Measurements from ENCODE around the gene XRCC3.

The XRCC3 gene

GRCh38 chr14:103700753-103701490 lies 14.3 kb downstream of the XRCC3 start:
- Histone ChIP-seq H2BK5ac (ENCODE audit: low read length) (no peak overlapping the region), H3K9ac (ENCODE audit: low read length) (no peak overlapping the region), H4K5ac (ENCODE audit: low read length) (no peak overlapping the region), H2BK120ac (ENCODE audit: low read depth, low read length) (no peak overlapping the region), H3K79me1 (ENCODE audit: low read length) (no peaks in the 10 kb centered on the region), H3K27me3 (ENCODE audit: insufficient read depth, low read length, poor library complexity) (no peaks in the 10 kb centered on the region), H2AK5ac (ENCODE audit: low read length) (no peak overlapping the region), H3K79me2 (ENCODE audit: control insufficient read depth, insufficient read depth, low read length) (no peaks in the 10 kb centered on the region), H3K4ac (ENCODE audit: low read depth, low read length) (no peak overlapping the region), H3K27ac (ENCODE audit: low read depth, low read length) (no peak overlapping the region), H3K36me3 (ENCODE audit: control insufficient read depth, insufficient read depth, low read length) (peaks cover 7% of the 10 kb centered on the region), H3K23ac (ENCODE audit: low read length) (no peak overlapping the region), H2BK15ac (replicated peaks; ENCODE audit: low read depth) (no peak overlapping the region), H3K4me2 (ENCODE audit: low read length) (no peak overlapping the region), H3K56ac (ENCODE audit: low read length) (no peak overlapping the region), H3K4me3 (ENCODE audit: low read length) (no peak overlapping the region), H3K4me1 (ENCODE audit: control insufficient read depth, low read depth, low read length) (no peaks in the 10 kb centered on the region), H4K8ac (ENCODE audit: low read depth, low read length) (no peak overlapping the region), H3K18ac (ENCODE audit: low read length) (no peak overlapping the region)
- WGBS (ENCODE audit: extremely low coverage, insufficient coverage, low lambda C conversion rate): no CpG with 5 or more reads among the region's 21 CpGs
- DNase-seq: no peak

DNA sequence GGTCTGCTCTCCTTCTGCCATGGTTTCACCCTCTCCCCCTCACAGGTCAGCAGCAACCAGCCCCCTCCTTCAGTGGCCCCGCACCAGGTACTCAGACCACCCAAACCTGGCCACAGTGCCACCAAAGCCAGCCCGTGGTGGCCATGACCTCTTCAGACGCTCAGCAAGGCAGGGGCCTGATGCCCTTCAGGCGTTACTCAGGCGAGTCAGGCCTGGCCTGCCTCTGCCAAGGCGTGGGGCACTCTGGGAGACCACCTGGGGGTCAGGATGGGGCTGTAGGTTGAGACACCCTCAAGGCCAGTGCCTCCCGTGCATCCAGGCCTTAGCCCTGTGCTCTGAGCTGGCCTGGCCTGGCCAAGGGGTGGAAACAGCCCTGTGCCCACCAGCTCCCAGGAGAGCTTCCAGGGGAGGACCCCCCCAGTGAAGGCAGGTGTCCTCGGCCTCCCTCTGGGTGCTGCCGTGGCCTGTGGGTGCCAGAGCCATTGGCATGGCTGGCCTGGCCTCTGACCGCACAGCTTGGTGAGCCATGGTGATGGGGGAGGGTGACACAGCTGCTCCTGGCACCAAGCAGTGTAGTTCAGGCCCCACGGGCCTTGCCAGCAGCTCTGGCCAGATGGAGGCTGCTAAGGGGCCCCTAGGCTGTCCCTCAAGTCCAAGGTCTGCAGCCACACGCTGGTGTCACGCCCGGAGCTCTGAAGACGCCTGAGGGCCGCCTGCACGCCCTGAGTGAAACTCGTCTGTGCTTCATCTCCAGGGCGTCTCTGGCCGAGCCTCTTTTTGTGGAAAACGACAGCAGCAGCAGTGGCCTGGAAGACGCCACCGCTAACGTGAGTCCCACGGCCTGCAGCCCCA lies 15.1 kb downstream of the XRCC3 start:
- Histone ChIP-seq H3K4ac (ENCODE audit: low read depth, low read length) (no peak overlapping the region), H3K79me2 (ENCODE audit: control insufficient read depth, insufficient read depth, low read length) (no peaks in the 10 kb centered on the region), H3K36me3 (ENCODE audit: control insufficient read depth, insufficient read depth, low read length) (peaks cover 7% of the 10 kb centered on the region), H3K79me1 (ENCODE audit: low read length) (no peaks in the 10 kb centered on the region), H3K56ac (ENCODE audit: low read length) (no peak overlapping the region), H2AK5ac (ENCODE audit: low read length) (no peak overlapping the region), H2BK5ac (ENCODE audit: low read length) (no peak overlapping the region), H3K4me3 (ENCODE audit: low read length) (no peak overlapping the region), H3K9ac (ENCODE audit: low read length) (no peak overlapping the region), H3K4me2 (ENCODE audit: low read length) (no peak overlapping the region), H3K23ac (ENCODE audit: low read length) (no peak overlapping the region), H2BK120ac (ENCODE audit: low read depth, low read length) (no peak overlapping the region), H3K4me1 (ENCODE audit: control insufficient read depth, low read depth, low read length) (no peaks in the 10 kb centered on the region), H3K27me3 (ENCODE audit: insufficient read depth, low read length, poor library complexity) (no peaks in the 10 kb centered on the region), H4K8ac (ENCODE audit: low read depth, low read length) (no peak overlapping the region), H3K18ac (ENCODE audit: low read length) (no peak overlapping the region), H4K5ac (ENCODE audit: low read length) (no peak overlapping the region), H3K27ac (ENCODE audit: low read depth, low read length) (no peak overlapping the region), H2BK15ac (replicated peaks; ENCODE audit: low read depth) (no peak overlapping the region)
- DNase-seq: no peak
- WGBS (ENCODE audit: extremely low coverage, insufficient coverage, low lambda C conversion rate): no CpG with 5 or more reads among the region's 25 CpGs

DNA sequence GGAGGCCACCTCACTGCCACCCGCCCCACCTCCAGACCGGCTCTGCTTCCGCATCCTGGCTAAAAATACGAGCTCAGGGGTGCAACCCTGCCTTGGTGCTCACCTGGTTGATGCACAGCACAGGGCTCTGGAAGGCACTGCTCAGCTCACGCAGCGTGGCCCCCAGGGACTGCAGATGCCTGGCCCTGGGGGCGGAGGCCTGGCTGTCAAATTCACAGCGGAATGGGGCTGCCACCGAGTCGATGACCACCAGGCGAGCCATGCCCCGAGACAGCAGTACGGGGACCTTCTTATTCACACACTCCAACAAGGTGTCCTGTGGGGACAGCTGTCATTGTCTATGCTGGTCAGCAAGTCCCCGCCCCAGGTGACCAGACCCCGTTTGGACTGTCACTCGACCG lies 16.0 kb downstream of the XRCC3 start:
- no peak overlapping the region for H3K56ac ChIP-seq (ENCODE audit: low read length)
- no peaks in the 10 kb centered on the region for H3K79me1 ChIP-seq (ENCODE audit: low read length)
- H3K4me2 ChIP-seq (ENCODE audit: low read length): no peak overlapping the region
- no peak overlapping the region for H2BK5ac ChIP-seq (ENCODE audit: low read length)
- WGBS (ENCODE audit: extremely low coverage, insufficient coverage, low lambda C conversion rate): no CpG with 5 or more reads among the region's 17 CpGs
- no peaks in the 10 kb centered on the region for H3K79me2 ChIP-seq (ENCODE audit: control insufficient read depth, insufficient read depth, low read length)
- no peak overlapping the region for H4K8ac ChIP-seq (ENCODE audit: low read depth, low read length)
- H3K36me3 ChIP-seq (ENCODE audit: control insufficient read depth, insufficient read depth, low read length): peaks cover 7% of the 10 kb centered on the region
- DNase-seq: no peak
- H3K23ac ChIP-seq (ENCODE audit: low read length): no peak overlapping the region
- H3K27ac ChIP-seq (ENCODE audit: low read depth, low read length): no peak overlapping the region
- H3K9ac ChIP-seq (ENCODE audit: low read length): no peak overlapping the region
- H3K4me1 ChIP-seq (ENCODE audit: control insufficient read depth, low read depth, low read length): no peaks in the 10 kb centered on the region
- no peak overlapping the region for H2BK120ac ChIP-seq (ENCODE audit: low read depth, low read length)
- H4K5ac ChIP-seq (ENCODE audit: low read length): no peak overlapping the region
- H3K4me3 ChIP-seq (ENCODE audit: low read length): no peak overlapping the region
- no peaks in the 10 kb centered on the region for H3K27me3 ChIP-seq (ENCODE audit: insufficient read depth, low read length, poor library complexity)
- no peak overlapping the region for H3K18ac ChIP-seq (ENCODE audit: low read length)
- no peak overlapping the region for H2AK5ac ChIP-seq (ENCODE audit: low read length)
- no peak overlapping the region for H3K4ac ChIP-seq (ENCODE audit: low read depth, low read length)
- H2BK15ac ChIP-seq (replicated peaks; ENCODE audit: low read depth): no peak overlapping the region

GRCh38 chr14:103698380-103699260 lies 16.6 kb downstream of the XRCC3 start:
- no peaks in the 10 kb centered on the region for H3K79me2 ChIP-seq (ENCODE audit: control insufficient read depth, insufficient read depth, low read length)
- H3K36me3 ChIP-seq (ENCODE audit: control insufficient read depth, insufficient read depth, low read length): peaks cover 4% of the 10 kb centered on the region
- H2BK15ac ChIP-seq (replicated peaks; ENCODE audit: low read depth): no peak overlapping the region
- no peaks in the 10 kb centered on the region for H3K79me1 ChIP-seq (ENCODE audit: low read length)
- H4K5ac ChIP-seq (ENCODE audit: low read length): no peak overlapping the region
- no peak for DNase-seq
- no peaks in the 10 kb centered on the region for H3K27me3 ChIP-seq (ENCODE audit: insufficient read depth, low read length, poor library complexity)
- no peak overlapping the region for H3K27ac ChIP-seq (ENCODE audit: low read depth, low read length)
- no peak overlapping the region for H3K4me3 ChIP-seq (ENCODE audit: low read length)
- no peak overlapping the region for H3K18ac ChIP-seq (ENCODE audit: low read length)
- no peak overlapping the region for H3K56ac ChIP-seq (ENCODE audit: low read length)
- H2AK5ac ChIP-seq (ENCODE audit: low read length): no peak overlapping the region
- no peak overlapping the region for H2BK120ac ChIP-seq (ENCODE audit: low read depth, low read length)
- no peak overlapping the region for H3K23ac ChIP-seq (ENCODE audit: low read length)
- no peaks in the 10 kb centered on the region for H3K4me1 ChIP-seq (ENCODE audit: control insufficient read depth, low read depth, low read length)
- H3K9ac ChIP-seq (ENCODE audit: low read length): no peak overlapping the region
- no peak overlapping the region for H3K4me2 ChIP-seq (ENCODE audit: low read length)
- no peak overlapping the region for H3K4ac ChIP-seq (ENCODE audit: low read depth, low read length)
- no peak overlapping the region for H2BK5ac ChIP-seq (ENCODE audit: low read length)
- WGBS (ENCODE audit: extremely low coverage, insufficient coverage, low lambda C conversion rate): no CpG with 5 or more reads among the region's 33 CpGs
- H4K8ac ChIP-seq (ENCODE audit: low read depth, low read length): no peak overlapping the region

GRCh38 chr14:103697603-103698379 lies 17.5 kb downstream of the XRCC3 start:
- peaks cover 2% of the 10 kb centered on the region for H3K36me3 ChIP-seq (ENCODE audit: control insufficient read depth, insufficient read depth, low read length)
- H3K9ac ChIP-seq (ENCODE audit: low read length): no peak overlapping the region
- WGBS (ENCODE audit: extremely low coverage, insufficient coverage, low lambda C conversion rate): no CpG with 5 or more reads among the region's 14 CpGs
- H3K4me1 ChIP-seq (ENCODE audit: control insufficient read depth, low read depth, low read length): no peaks in the 10 kb centered on the region
- no peaks in the 10 kb centered on the region for H3K79me2 ChIP-seq (ENCODE audit: control insufficient read depth, insufficient read depth, low read length)
- no peaks in the 10 kb centered on the region for H3K27me3 ChIP-seq (ENCODE audit: insufficient read depth, low read length, poor library complexity)
- DNase-seq: no peak
- no peak overlapping the region for H3K23ac ChIP-seq (ENCODE audit: low read length)
- H4K5ac ChIP-seq (ENCODE audit: low read length): no peak overlapping the region
- H2BK15ac ChIP-seq (replicated peaks; ENCODE audit: low read depth): no peak overlapping the region
- no peak overlapping the region for H3K4me2 ChIP-seq (ENCODE audit: low read length)
- H3K27ac ChIP-seq (ENCODE audit: low read depth, low read length): no peak overlapping the region
- no peak overlapping the region for H2BK5ac ChIP-seq (ENCODE audit: low read length)
- H2AK5ac ChIP-seq (ENCODE audit: low read length): no peak overlapping the region
- no peak overlapping the region for H3K56ac ChIP-seq (ENCODE audit: low read length)
- H4K8ac ChIP-seq (ENCODE audit: low read depth, low read length): no peak overlapping the region
- H2BK120ac ChIP-seq (ENCODE audit: low read depth, low read length): no peak overlapping the region
- H3K79me1 ChIP-seq (ENCODE audit: low read length): no peaks in the 10 kb centered on the region
- no peak overlapping the region for H3K4me3 ChIP-seq (ENCODE audit: low read length)
- no peak overlapping the region for H3K18ac ChIP-seq (ENCODE audit: low read length)
- H3K4ac ChIP-seq (ENCODE audit: low read depth, low read length): no peak overlapping the region

Measured in mesendoderm (in vitro differentiated cells).